RKO (cell line): ENCODE results near the gene NKAIN4.

Experiments
- DNase-seq: peaks from one replicate; pipeline ENCODE4 v3.0.0-alpha.2; 2016; ENCODE audit warnings: low spot score

Gene NKAIN4

GRCh38 chr20:63254232-63254605, at the start of gene NKAIN4:
TSS of gene NKAIN4 (minus strand) at chr20:63254463. CDS start at chr20:63254450, 13 bp downstream.
- no peak for DNase-seq

- no peak for DNase-seq
Measured at GRCh38 chr20:63303095-63303666, 48.9 kb upstream of the NKAIN4 start.

- no peak for DNase-seq
Measured at GRCh38 chr20:63301671-63302070, 47.4 kb upstream of the NKAIN4 start.

- no peak for DNase-seq
Measured at GRCh38 chr20:63298731-63299312, 44.6 kb upstream of the NKAIN4 start.

GRCh38 chr20:63297796-63298572, 43.7 kb upstream of the NKAIN4 start:
- no peak for DNase-seq

- no peak for DNase-seq
Measured at GRCh38 chr20:63297371-63297781, 43.1 kb upstream of the NKAIN4 start.

GRCh38 chr20:63296531-63297299, 42.5 kb upstream of the NKAIN4 start:
- no peak for DNase-seq

- no peak for DNase-seq
Measured at GRCh38 chr20:63295846-63296245, 41.6 kb upstream of the NKAIN4 start.

GRCh38 chr20:63295422-63295821, 41.2 kb upstream of the NKAIN4 start:
- DNase-seq: no peak

GRCh38 chr20:63295018-63295417, 40.8 kb upstream of the NKAIN4 start:
- DNase-seq: no peak

- DNase-seq: no peak
Measured at GRCh38 chr20:63294536-63294900, 40.3 kb upstream of the NKAIN4 start.

GRCh38 chr20:63293871-63294535, 39.7 kb upstream of the NKAIN4 start:
- no peak for DNase-seq

- DNase-seq: no peak
Measured at GRCh38 chr20:63293456-63293855, 39.2 kb upstream of the NKAIN4 start.

- no peak for DNase-seq
Measured at GRCh38 chr20:63292904-63293303, 38.6 kb upstream of the NKAIN4 start, which contains the start of gene COL20A1. TSS of gene COL20A1 (plus strand) at chr20:63293186. CDS start at chr20:63295108, 1,922 bp downstream.

GRCh38 chr20:63292292-63292701, 38.0 kb upstream of the NKAIN4 start:
- no peak for DNase-seq

GRCh38 chr20:63291811-63292210, 37.5 kb upstream of the NKAIN4 start:
- no peak for DNase-seq

GRCh38 chr20:63290677-63291472, 36.6 kb upstream of the NKAIN4 start:
- DNase-seq: peak; percentile 30

- DNase-seq: no peak
Measured at GRCh38 chr20:63290136-63290676, 35.9 kb upstream of the NKAIN4 start.

- DNase-seq: no peak
Measured at GRCh38 chr20:63289311-63290135, 35.3 kb upstream of the NKAIN4 start.
